ENCODE results near the gene ZIC4. TPM values are rescaled to one million over a fixed set of nuclear protein-coding genes. Genes with fewer than 3 reads are reported as not detected.
A peak's percentile ranks its signal among the peaks of the same experiment; 100 is the strongest.

The ZIC4 gene
- total and polyA plus RNA-seq, 2 donors (not counting 1 experiment from before 2014, with no cell fraction given), result not detected

DNA sequence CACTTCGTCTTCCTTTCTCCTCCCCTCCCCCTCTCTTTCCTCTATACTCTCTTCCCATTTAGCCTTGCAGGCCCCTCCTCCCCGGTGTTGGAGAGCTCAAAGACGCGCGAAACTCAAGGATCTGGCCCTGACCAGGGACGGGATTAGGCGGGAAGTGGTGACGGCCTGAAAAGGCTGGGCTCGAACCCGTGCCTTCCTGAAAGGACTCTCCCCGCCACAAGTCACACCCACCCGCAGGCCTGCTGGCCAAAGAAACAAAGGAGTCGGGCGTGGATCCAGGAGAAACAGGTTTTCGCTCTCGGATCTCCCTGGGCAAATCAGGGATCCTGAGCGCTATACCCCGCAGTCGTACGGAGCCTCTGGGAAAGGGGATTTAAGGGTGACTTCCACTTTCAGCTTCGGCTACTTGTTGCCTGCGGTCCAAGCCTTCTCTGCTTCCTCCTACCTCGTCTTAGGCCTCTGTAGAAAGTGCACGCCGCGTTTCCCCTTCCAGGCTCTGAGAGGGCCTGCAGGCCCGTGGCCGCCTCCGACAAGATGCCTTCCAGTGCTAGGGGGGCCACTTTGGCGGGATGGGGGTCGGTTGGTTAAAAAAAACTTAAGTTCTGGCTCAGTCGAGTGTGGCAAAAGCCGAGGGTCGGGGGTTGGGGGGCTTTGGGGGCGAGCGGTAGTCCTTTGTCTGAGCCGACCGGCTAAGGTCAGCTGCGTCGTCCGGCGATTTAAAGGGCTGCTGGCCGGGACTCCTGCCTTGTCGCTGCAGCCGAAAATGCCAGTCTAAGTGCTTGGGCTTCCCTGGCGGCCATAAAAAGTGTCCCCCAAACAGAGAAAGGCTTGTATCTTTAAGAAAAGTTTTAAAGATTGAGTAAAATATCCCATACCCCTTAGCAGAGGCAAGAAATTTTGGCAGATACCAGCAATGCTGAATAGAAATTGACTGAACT, 8.2 kb downstream of the ZIC4 start:
- Histone ChIP-seq H3K4me1 (ENCODE audit: control insufficient read depth, extremely low read depth, insufficient read depth, low read length) (no peaks in the 10 kb centered on the region), H4K20me1 (ENCODE audit: control insufficient read depth, extremely low read depth, insufficient read depth, low read length) (no peaks in the 10 kb centered on the region), H3K9me3 (ENCODE audit: control insufficient read depth, insufficient read depth, low read depth, low read length) (no peaks in the 10 kb centered on the region), H3K36me3 (ENCODE audit: control insufficient read depth, insufficient read depth, low read length) (no peaks in the 10 kb centered on the region), H3K9ac (ENCODE audit: insufficient read depth, low read length) (no peak overlapping the region), H3K27ac (ENCODE audit: insufficient read depth, low read length) (no peak overlapping the region), H3K4me3 (replicated peaks in 1 of 4; ENCODE audit: control extremely low read depth in 1 of 4, insufficient read depth in 1 of 4, low read depth in 3 of 4, low read length in 4 of 4) (no peak overlapping the region), H3K27me3 (ENCODE audit: control insufficient read depth, insufficient read depth, low read length) (peaks cover 57% of the 10 kb centered on the region), H2AFZ (ENCODE audit: low read length) (no peak overlapping the region), H3K4me2 (ENCODE audit: extremely low read depth, insufficient read depth, low read length) (no peak overlapping the region), H3K79me2 (ENCODE audit: control insufficient read depth, insufficient read depth, low read length) (no peaks in the 10 kb centered on the region)
- no peak for DNase-seq (ENCODE audit: low read depth in 2 of 2)
- TF ChIP-seq, protein P1, sequence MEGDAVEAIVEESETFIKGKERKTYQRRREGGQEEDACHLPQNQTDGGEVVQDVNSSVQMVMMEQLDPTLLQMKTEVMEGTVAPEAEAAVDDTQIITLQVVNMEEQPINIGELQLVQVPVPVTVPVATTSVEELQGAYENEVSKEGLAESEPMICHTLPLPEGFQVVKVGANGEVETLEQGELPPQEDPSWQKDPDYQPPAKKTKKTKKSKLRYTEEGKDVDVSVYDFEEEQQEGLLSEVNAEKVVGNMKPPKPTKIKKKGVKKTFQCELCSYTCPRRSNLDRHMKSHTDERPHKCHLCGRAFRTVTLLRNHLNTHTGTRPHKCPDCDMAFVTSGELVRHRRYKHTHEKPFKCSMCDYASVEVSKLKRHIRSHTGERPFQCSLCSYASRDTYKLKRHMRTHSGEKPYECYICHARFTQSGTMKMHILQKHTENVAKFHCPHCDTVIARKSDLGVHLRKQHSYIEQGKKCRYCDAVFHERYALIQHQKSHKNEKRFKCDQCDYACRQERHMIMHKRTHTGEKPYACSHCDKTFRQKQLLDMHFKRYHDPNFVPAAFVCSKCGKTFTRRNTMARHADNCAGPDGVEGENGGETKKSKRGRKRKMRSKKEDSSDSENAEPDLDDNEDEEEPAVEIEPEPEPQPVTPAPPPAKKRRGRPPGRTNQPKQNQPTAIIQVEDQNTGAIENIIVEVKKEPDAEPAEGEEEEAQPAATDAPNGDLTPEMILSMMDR (conservative IDR thresholded peaks at IDR 0.05 in 1 of 2, IDR thresholded peaks at IDR 0.05 in 1 of 2; ENCODE audit: low read depth in 1 of 2, low read length in 2 of 2), result no peak
- peak; percentile 47 for TF ChIP-seq EZH2 (IDR thresholded peaks at IDR 0.05; ENCODE audit: low read length, missing control alignments)

DNA sequence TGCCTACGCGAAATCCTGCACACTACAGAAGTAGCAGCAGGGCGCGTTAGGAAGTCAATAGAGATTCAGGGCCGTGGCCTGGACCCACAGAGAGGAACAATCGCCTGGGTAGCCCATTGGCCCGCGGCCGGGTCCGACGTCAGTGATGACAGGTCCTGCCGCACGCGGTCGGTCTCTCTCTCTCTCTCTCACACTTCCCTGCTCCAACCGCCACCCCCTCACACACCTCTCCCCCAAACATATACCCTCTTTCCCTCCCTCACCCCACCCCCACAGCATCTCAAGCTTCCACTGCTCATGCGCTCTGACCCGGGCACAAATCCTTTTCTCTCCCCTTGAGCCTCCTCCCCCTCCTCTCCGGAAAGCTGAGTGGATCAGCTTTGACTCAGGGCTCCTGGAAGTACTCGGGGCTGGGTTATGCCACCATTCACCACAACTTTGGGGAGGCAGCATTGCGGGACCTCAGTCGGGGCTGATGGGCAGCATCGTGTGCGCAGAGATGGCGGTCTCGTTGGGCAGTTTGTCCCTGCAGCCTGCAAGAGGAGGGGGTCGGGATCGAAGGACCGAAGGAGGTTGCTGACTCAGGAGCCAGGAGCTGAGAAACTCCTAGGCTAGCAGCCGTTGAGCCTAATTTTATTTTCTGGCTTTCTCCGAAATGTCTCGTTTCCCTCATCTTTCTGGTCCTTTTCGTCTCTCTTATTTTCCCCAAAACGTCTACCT, 9.0 kb downstream of the ZIC4 start:
- Histone ChIP-seq H3K79me2 (ENCODE audit: control insufficient read depth, insufficient read depth, low read length) (no peaks in the 10 kb centered on the region), H3K36me3 (ENCODE audit: control insufficient read depth, insufficient read depth, low read length) (no peaks in the 10 kb centered on the region), H3K9ac (ENCODE audit: insufficient read depth, low read length) (no peak overlapping the region), H3K4me2 (ENCODE audit: extremely low read depth, insufficient read depth, low read length) (no peak overlapping the region), H3K4me1 (ENCODE audit: control insufficient read depth, extremely low read depth, insufficient read depth, low read length) (no peaks in the 10 kb centered on the region), H3K4me3 (replicated peaks in 1 of 4; ENCODE audit: control extremely low read depth in 1 of 4, insufficient read depth in 1 of 4, low read depth in 3 of 4, low read length in 4 of 4) (no peak overlapping the region), H4K20me1 (ENCODE audit: control insufficient read depth, extremely low read depth, insufficient read depth, low read length) (no peaks in the 10 kb centered on the region), H3K9me3 (ENCODE audit: control insufficient read depth, insufficient read depth, low read depth, low read length) (no peaks in the 10 kb centered on the region), H3K27ac (ENCODE audit: insufficient read depth, low read length) (no peak overlapping the region), H2AFZ (ENCODE audit: low read length) (no peak overlapping the region), H3K27me3 (ENCODE audit: control insufficient read depth, insufficient read depth, low read length) (peaks cover 62% of the 10 kb centered on the region)
- peak in 1 of 2 donors; percentile 63 for DNase-seq (ENCODE audit: low read depth in 2 of 2)
- peak; percentile 69 for TF ChIP-seq EZH2 (IDR thresholded peaks at IDR 0.05; ENCODE audit: low read length, missing control alignments)
- TF ChIP-seq, protein P1 (conservative IDR thresholded peaks at IDR 0.05 in 1 of 2, IDR thresholded peaks at IDR 0.05 in 1 of 2; ENCODE audit: low read depth in 1 of 2, low read length in 2 of 2), result no peak

DNA sequence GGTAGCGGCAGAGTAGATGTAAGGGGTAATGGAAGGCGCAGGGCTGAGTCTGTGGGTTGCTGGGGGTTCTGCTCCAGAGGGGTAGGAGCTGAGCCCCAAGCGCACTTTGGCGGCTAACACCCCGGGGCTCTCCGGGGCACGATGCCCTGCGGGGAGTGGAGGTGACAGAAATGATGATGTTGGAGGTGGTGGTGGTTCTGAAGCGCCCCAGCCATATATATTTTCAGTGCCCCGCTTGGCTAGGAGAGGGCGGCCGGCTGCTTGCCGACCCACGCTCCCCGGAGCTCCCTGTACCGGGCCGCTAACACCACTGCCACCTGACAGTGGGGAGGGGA, 9.7 kb downstream of the ZIC4 start:
- Histone ChIP-seq H3K36me3 (ENCODE audit: control insufficient read depth, insufficient read depth, low read length) (no peaks in the 10 kb centered on the region), H3K27ac (ENCODE audit: insufficient read depth, low read length) (no peak overlapping the region), H2AFZ (ENCODE audit: low read length) (no peak overlapping the region), H3K9me3 (ENCODE audit: control insufficient read depth, insufficient read depth, low read depth, low read length) (no peaks in the 10 kb centered on the region), H4K20me1 (ENCODE audit: control insufficient read depth, extremely low read depth, insufficient read depth, low read length) (no peaks in the 10 kb centered on the region), H3K27me3 (ENCODE audit: control insufficient read depth, insufficient read depth, low read length) (peaks cover 63% of the 10 kb centered on the region), H3K4me2 (ENCODE audit: extremely low read depth, insufficient read depth, low read length) (no peak overlapping the region), H3K4me1 (ENCODE audit: control insufficient read depth, extremely low read depth, insufficient read depth, low read length) (no peaks in the 10 kb centered on the region), H3K79me2 (ENCODE audit: control insufficient read depth, insufficient read depth, low read length) (no peaks in the 10 kb centered on the region), H3K9ac (ENCODE audit: insufficient read depth, low read length) (no peak overlapping the region), H3K4me3 (replicated peaks in 1 of 4; ENCODE audit: control extremely low read depth in 1 of 4, insufficient read depth in 1 of 4, low read depth in 3 of 4, low read length in 4 of 4) (no peak overlapping the region)
- no peak for DNase-seq (ENCODE audit: low read depth in 2 of 2)
- TF ChIP-seq, protein P1 (conservative IDR thresholded peaks at IDR 0.05 in 1 of 2, IDR thresholded peaks at IDR 0.05 in 1 of 2; ENCODE audit: low read depth in 1 of 2, low read length in 2 of 2), result no peak
- TF ChIP-seq EZH2 (IDR thresholded peaks at IDR 0.05; ENCODE audit: low read length, missing control alignments), result no peak
